Fibroblast of pulmonary artery (primary cell): ENCODE results near the gene SS18L1.

Experiments
- DNase-seq: peaks from one replicate; pipeline ENCODE4 v3.0.0-alpha.2; 2010; ENCODE audit warnings: low read depth
- H3K4me3 ChIP-seq: replicated peaks from 2 replicates; pipeline ENCODE4 v1.5.1; 2011; ENCODE audit warnings: low read depth, mild to moderate bottlenecking, control low read depth, low read length, moderate library complexity
- CTCF ChIP-seq: IDR thresholded peaks from 2 replicates; pipeline ENCODE4 v1.5.1; 2011; ENCODE audit warnings: mild to moderate bottlenecking, control low read depth, low read length, inconsistent platforms; ENCODE audit errors: missing control alignments

The SS18L1 gene

GRCh38 chr20:62134735-62135231, 8.8 kb upstream of the SS18L1 start:
- no peak for TF ChIP-seq CTCF
- DNase-seq, result peak; percentile 71
- H3K4me3 ChIP-seq, result no peak overlapping the region

- TF ChIP-seq CTCF, result no peak
- no peak for DNase-seq
- H3K4me3 ChIP-seq, result no peak overlapping the region
These were observed 7.8 kb upstream of the SS18L1 start for GRCh38 chr20:62135573-62136266.

- peak; percentile 78 for DNase-seq
- H3K4me3 ChIP-seq, result no peak overlapping the region
- peak; percentile 83 for TF ChIP-seq CTCF
These were observed 7.1 kb upstream of the SS18L1 start for GRCh38 chr20:62136283-62137091.

GRCh38 chr20:62137092-62137384, 6.5 kb upstream of the SS18L1 start:
- DNase-seq, result no peak
- no peak for TF ChIP-seq CTCF
- H3K4me3 ChIP-seq, result no peak overlapping the region

- no peak overlapping the region for H3K4me3 ChIP-seq
- no peak for TF ChIP-seq CTCF
- DNase-seq, result no peak
These were observed 5.9 kb upstream of the SS18L1 start for GRCh38 chr20:62137478-62138203.

GRCh38 chr20:62138204-62138543, 5.4 kb upstream of the SS18L1 start:
- no peak for DNase-seq
- no peak for TF ChIP-seq CTCF
- H3K4me3 ChIP-seq, result no peak overlapping the region
